ENCODE results near the gene SLAMF1. TPM values are rescaled to one million over a fixed set of nuclear protein-coding genes. Genes with fewer than 3 reads are reported as not detected.

SLAMF1 gene
- total and polyA plus RNA-seq, 9 of the 15 experiments (the other 6 are each of a cell fraction or from before 2014, with no cell fraction given) = 0.04 to 0.17 (median 0.11) TPM; not detected in 4

- TF ChIP-seq CHAMP1 (IDR thresholded peaks at IDR 0.05) = peak; percentile 70; the same call in 1 of the 2 replicates
- TF ChIP-seq CREM (IDR thresholded peaks at IDR 0.05; ENCODE audit: low read depth) = peak; percentile 58
- TF ChIP-seq ZNF644 (tag; IDR thresholded peaks at IDR 0.05; ENCODE audit: low read depth) = 0 out of 2 replicates have a peak, but pooled peaks have one; percentile 51
- peak in 1 of 2 experiments; percentile 54; a peak in 1 of 4 replicates for TF ChIP-seq ZMIZ1 (IDR thresholded peaks at IDR 0.05; ENCODE audit: low read depth in 2 of 2, low read length in 2 of 2)
- TF ChIP-seq RBM14 (IDR thresholded peaks at IDR 0.05; ENCODE audit: borderline replicate concordance, insufficient read depth, low read depth, low read length) = no peak
- TF ChIP-seq GABPA (tag; conservative IDR thresholded peaks at IDR 0.05; ENCODE audit: low read depth) = peak; percentile 78
- TF ChIP-seq BRD9 (IDR thresholded peaks at IDR 0.05; ENCODE audit: low read depth, partially characterized antibody) = peak; percentile 61
- TF ChIP-seq NFRKB (IDR thresholded peaks at IDR 0.05; ENCODE audit: low read depth) = peak; percentile 81; the same call in 1 of the 2 replicates
- peak; percentile 93 for TF ChIP-seq NFIC (IDR thresholded peaks at IDR 0.05)
- TF ChIP-seq FOXO4 (CRISPR knock-in tag; IDR thresholded peaks at IDR 0.05) = no peak
- TF ChIP-seq MNT (conservative IDR thresholded peaks at IDR 0.05) = peak in 1 of 2 experiments; percentile 51; a peak in 2 of 4 replicates
- TF ChIP-seq TAF9B (IDR thresholded peaks at IDR 0.05; ENCODE audit: partially characterized antibody) = peak; percentile 42
- TF ChIP-seq ZNF778 (CRISPR knock-in tag; IDR thresholded peaks at IDR 0.05) = no peak
- TF ChIP-seq FUS (optimal IDR thresholded peaks at IDR 0.05; ENCODE audit: low read depth, low read length) = no peak
- peak; percentile 28; the same call in 1 of the 2 replicates for TF ChIP-seq ZNF766 (CRISPR knock-in tag; conservative IDR thresholded peaks at IDR 0.05)
- TF ChIP-seq ETV1 (tag; conservative IDR thresholded peaks at IDR 0.05; ENCODE audit: low read depth) = peak; percentile 93
- 0 out of 2 replicates have a peak, but pooled peaks have one; percentile 51 for TF ChIP-seq CTBP1 (IDR thresholded peaks at IDR 0.05; ENCODE audit: borderline replicate concordance)
- TF ChIP-seq EGR1 (conservative IDR thresholded peaks at IDR 0.05) = peak; percentile 96
- peak; percentile 89 for TF ChIP-seq SOX6 (IDR thresholded peaks at IDR 0.05)
Measured at GRCh38 chr1:160665330-160666078, 18.7 kb upstream of the SLAMF1 start (continued).
